ENCODE measurements around the gene POLR2J.
"Not testable (repeated sequence)": the region's sequence is repeated elsewhere in the genome, so short reads cannot be mapped to it uniquely, and the experiment has no call there.

POLR2J gene

GRCh38 chr7:102493220-102493935 lies 14.7 kb upstream of the POLR2J start:
- not testable (repeated sequence) for H3K9me3 ChIP-seq (ENCODE audit: insufficient read depth, low read depth, low read length); H3K14ac ChIP-seq (ENCODE audit: low read length); H3K4me3 ChIP-seq (ENCODE audit: low read depth, low read length); H3K4me1 ChIP-seq (ENCODE audit: control insufficient read depth in 1 of 2, insufficient read depth in 2 of 2, low read length in 2 of 2); H2BK120ac ChIP-seq (ENCODE audit: insufficient read depth, low read length, poor library complexity); H3K27me3 ChIP-seq (ENCODE audit: insufficient read depth, low read length); DNase-seq; H4K91ac ChIP-seq (ENCODE audit: low read depth, low read length); H3K18ac ChIP-seq (ENCODE audit: low read length); H3K4me2 ChIP-seq (ENCODE audit: low read length); H3K9ac ChIP-seq (ENCODE audit: low read length); H2BK12ac ChIP-seq (ENCODE audit: low read length); H4K12ac ChIP-seq (ENCODE audit: low read depth, low read length); H2AK5ac ChIP-seq (ENCODE audit: low read length); H2BK5ac ChIP-seq (ENCODE audit: low read depth, low read length, poor library complexity); H4K8ac ChIP-seq (ENCODE audit: low read depth, low read length); H3K27ac ChIP-seq (ENCODE audit: low read depth, low read length); H3K79me2 ChIP-seq (ENCODE audit: control insufficient read depth, insufficient read depth, low read length, poor library complexity); H3K4ac ChIP-seq (ENCODE audit: low read depth, low read length); H3K79me1 ChIP-seq (ENCODE audit: low read length); H3K23ac ChIP-seq (ENCODE audit: low read length); H2AFZ ChIP-seq (ENCODE audit: insufficient read depth, low read length, poor library complexity); H3K36me3 ChIP-seq (ENCODE audit: control insufficient read depth in 1 of 2, insufficient read depth in 2 of 2, low read length in 2 of 2)
- WGBS (ENCODE audit: extremely low coverage, insufficient coverage, insufficient read length): no CpG with 5 or more reads among the region's 33 CpGs

DNA sequence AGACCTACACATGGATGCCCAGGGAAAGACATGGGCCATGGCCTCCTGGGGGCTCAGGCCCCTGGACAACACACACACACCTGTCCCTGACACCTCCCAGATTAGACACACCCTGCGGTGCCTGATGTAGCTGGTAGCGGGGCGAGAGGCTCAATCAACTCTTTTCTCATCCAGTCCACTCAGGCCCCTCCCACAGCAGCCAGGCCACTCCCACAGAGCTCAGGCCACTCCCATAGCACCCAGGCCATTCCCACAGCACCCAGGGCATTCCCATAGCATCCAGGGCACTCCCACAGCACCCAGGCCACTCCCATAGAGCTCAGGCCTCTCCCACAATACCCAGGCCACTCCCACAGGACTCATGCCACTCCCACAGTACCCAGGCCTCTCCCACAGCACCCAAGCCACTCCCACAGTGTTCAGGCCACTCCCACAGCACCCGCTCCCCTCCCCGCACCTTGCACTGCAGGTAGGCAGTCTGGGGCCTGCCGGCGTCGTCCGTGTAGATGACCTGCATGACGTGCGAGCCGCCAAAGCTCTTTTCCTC lies 11.9 kb upstream of the POLR2J start:
- H2AFZ ChIP-seq (ENCODE audit: insufficient read depth, low read length, poor library complexity); H2BK12ac ChIP-seq (ENCODE audit: low read length); H4K91ac ChIP-seq (ENCODE audit: low read depth, low read length); H3K27ac ChIP-seq (ENCODE audit: low read depth, low read length); H2BK5ac ChIP-seq (ENCODE audit: low read depth, low read length, poor library complexity); H3K9ac ChIP-seq (ENCODE audit: low read length); DNase-seq; H3K4me3 ChIP-seq (ENCODE audit: low read depth, low read length); H3K79me2 ChIP-seq (ENCODE audit: control insufficient read depth, insufficient read depth, low read length, poor library complexity); H3K4me2 ChIP-seq (ENCODE audit: low read length); H3K23ac ChIP-seq (ENCODE audit: low read length); H4K12ac ChIP-seq (ENCODE audit: low read depth, low read length); H3K4me1 ChIP-seq (ENCODE audit: control insufficient read depth in 1 of 2, insufficient read depth in 2 of 2, low read length in 2 of 2); H4K8ac ChIP-seq (ENCODE audit: low read depth, low read length); H3K79me1 ChIP-seq (ENCODE audit: low read length); H3K4ac ChIP-seq (ENCODE audit: low read depth, low read length); H3K14ac ChIP-seq (ENCODE audit: low read length); H3K27me3 ChIP-seq (ENCODE audit: insufficient read depth, low read length); H3K9me3 ChIP-seq (ENCODE audit: insufficient read depth, low read depth, low read length); H2BK120ac ChIP-seq (ENCODE audit: insufficient read depth, low read length, poor library complexity); H3K36me3 ChIP-seq (ENCODE audit: control insufficient read depth in 1 of 2, insufficient read depth in 2 of 2, low read length in 2 of 2); H2AK5ac ChIP-seq (ENCODE audit: low read length); H3K18ac ChIP-seq (ENCODE audit: low read length): not testable (repeated sequence)
- no CpG with 5 or more reads among the region's 12 CpGs for WGBS (ENCODE audit: extremely low coverage, insufficient coverage, insufficient read length)

DNA sequence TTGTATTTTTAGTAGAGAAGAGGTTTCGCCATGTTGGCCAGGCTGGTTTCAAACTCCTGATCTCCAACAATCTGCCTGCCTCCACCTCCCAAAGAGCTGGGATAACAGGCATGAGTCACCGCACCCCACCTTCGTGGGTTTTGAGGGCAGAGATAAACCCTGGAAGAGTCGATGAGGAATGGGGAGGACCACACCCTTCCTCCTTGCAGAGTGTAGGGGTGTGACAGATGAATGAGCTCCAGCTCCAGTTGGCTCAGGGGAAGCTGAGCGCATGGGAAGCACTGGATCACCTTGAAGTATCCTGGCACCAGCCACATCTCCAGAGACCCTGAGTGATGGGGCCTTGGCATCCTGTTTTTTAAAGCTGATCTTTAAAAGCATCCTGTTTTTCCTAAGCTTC lies 5.6 kb upstream of the POLR2J start:
- not testable (repeated sequence) for H3K23ac ChIP-seq (ENCODE audit: low read length); H3K14ac ChIP-seq (ENCODE audit: low read length); DNase-seq; H2BK120ac ChIP-seq (ENCODE audit: insufficient read depth, low read length, poor library complexity); H3K79me2 ChIP-seq (ENCODE audit: control insufficient read depth, insufficient read depth, low read length, poor library complexity); H4K12ac ChIP-seq (ENCODE audit: low read depth, low read length); H3K4me1 ChIP-seq (ENCODE audit: control insufficient read depth in 1 of 2, insufficient read depth in 2 of 2, low read length in 2 of 2); H2AK5ac ChIP-seq (ENCODE audit: low read length); H2BK12ac ChIP-seq (ENCODE audit: low read length); H3K27ac ChIP-seq (ENCODE audit: low read depth, low read length); H3K4ac ChIP-seq (ENCODE audit: low read depth, low read length); H2AFZ ChIP-seq (ENCODE audit: insufficient read depth, low read length, poor library complexity); H3K27me3 ChIP-seq (ENCODE audit: insufficient read depth, low read length); H2BK5ac ChIP-seq (ENCODE audit: low read depth, low read length, poor library complexity); H3K9ac ChIP-seq (ENCODE audit: low read length); H4K8ac ChIP-seq (ENCODE audit: low read depth, low read length); H3K9me3 ChIP-seq (ENCODE audit: insufficient read depth, low read depth, low read length); H3K79me1 ChIP-seq (ENCODE audit: low read length); H3K18ac ChIP-seq (ENCODE audit: low read length); H4K91ac ChIP-seq (ENCODE audit: low read depth, low read length); H3K36me3 ChIP-seq (ENCODE audit: control insufficient read depth in 1 of 2, insufficient read depth in 2 of 2, low read length in 2 of 2); H3K4me2 ChIP-seq (ENCODE audit: low read length); H3K4me3 ChIP-seq (ENCODE audit: low read depth, low read length)
- WGBS (ENCODE audit: extremely low coverage, insufficient coverage, insufficient read length): no CpG with 5 or more reads among the region's 5 CpGs

DNA sequence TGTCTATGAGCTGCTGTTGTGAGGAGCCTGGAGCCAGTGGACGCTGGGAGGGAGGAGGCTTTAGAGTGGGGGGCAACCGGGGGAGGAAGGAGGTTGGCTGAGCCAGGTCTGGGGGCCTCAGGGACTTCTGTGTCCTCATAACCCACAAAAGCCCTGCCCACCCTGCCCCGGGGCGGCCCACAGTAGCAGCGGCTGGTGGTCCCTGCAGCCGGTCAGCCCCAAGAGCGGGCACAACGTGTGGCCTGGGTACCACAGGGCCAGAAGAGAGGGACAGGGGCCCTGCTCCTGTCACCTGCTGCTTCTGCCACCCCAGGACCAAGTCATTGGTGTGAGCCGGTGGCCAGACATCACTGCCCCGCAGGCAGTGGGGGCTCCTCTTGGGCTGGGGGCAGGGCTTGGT lies 3.2 kb upstream of the POLR2J start:
- not testable (repeated sequence) for H3K9ac ChIP-seq (ENCODE audit: low read length); H4K91ac ChIP-seq (ENCODE audit: low read depth, low read length); H2BK12ac ChIP-seq (ENCODE audit: low read length); H3K27ac ChIP-seq (ENCODE audit: low read depth, low read length); H3K18ac ChIP-seq (ENCODE audit: low read length); H3K23ac ChIP-seq (ENCODE audit: low read length); H4K8ac ChIP-seq (ENCODE audit: low read depth, low read length); H3K79me2 ChIP-seq (ENCODE audit: control insufficient read depth, insufficient read depth, low read length, poor library complexity); H3K4me3 ChIP-seq (ENCODE audit: low read depth, low read length); H3K36me3 ChIP-seq (ENCODE audit: control insufficient read depth in 1 of 2, insufficient read depth in 2 of 2, low read length in 2 of 2); H3K9me3 ChIP-seq (ENCODE audit: insufficient read depth, low read depth, low read length); H4K12ac ChIP-seq (ENCODE audit: low read depth, low read length); H2AK5ac ChIP-seq (ENCODE audit: low read length); H3K4me1 ChIP-seq (ENCODE audit: control insufficient read depth in 1 of 2, insufficient read depth in 2 of 2, low read length in 2 of 2); H2AFZ ChIP-seq (ENCODE audit: insufficient read depth, low read length, poor library complexity); H3K4ac ChIP-seq (ENCODE audit: low read depth, low read length); H3K14ac ChIP-seq (ENCODE audit: low read length); H3K4me2 ChIP-seq (ENCODE audit: low read length); H2BK120ac ChIP-seq (ENCODE audit: insufficient read depth, low read length, poor library complexity); H3K79me1 ChIP-seq (ENCODE audit: low read length); H3K27me3 ChIP-seq (ENCODE audit: insufficient read depth, low read length); H2BK5ac ChIP-seq (ENCODE audit: low read depth, low read length, poor library complexity); DNase-seq
- WGBS (ENCODE audit: extremely low coverage, insufficient coverage, insufficient read length): no CpG with 5 or more reads among the region's 10 CpGs
